SKM-1 (cell line): Measurements from ENCODE around the gene RNF207.
"Not testable (repeated sequence)": the region's sequence is repeated elsewhere in the genome, so short reads cannot be mapped to it uniquely, and the experiment has no call there.

Source experiments
- DNase-seq: peaks from one replicate; lab custom pipeline; 2025; ENCODE audit not compliant: unreplicated experiment; lab: John Stamatoyannopoulos, UW

The RNF207 gene

GRCh38 chr1:6199298-6200187 lies 6.4 kb upstream of the RNF207 start, which contains the start of gene RPL22:
TSS of gene RPL22 (minus strand) at chr1:6199595. CDS start at chr1:6199573, 22 bp downstream.
- DNase-seq = peak; percentile 96

GRCh38 chr1:6200188-6200809 lies 5.6 kb upstream of the RNF207 start:
- no peak for DNase-seq

GRCh38 chr1:6202256-6202655 lies 3.7 kb upstream of the RNF207 start:
- DNase-seq = no peak

GRCh38 chr1:6206520-6206855 lies 569 bp downstream of the RNF207 start:
- DNase-seq = no peak

- no peak for DNase-seq
These were observed 1.4 kb downstream of the RNF207 start for GRCh38 chr1:6207075-6207885.

GRCh38 chr1:6207921-6208320 lies 2.0 kb downstream of the RNF207 start:
- DNase-seq = no peak

GRCh38 chr1:6208723-6209660 lies 3.1 kb downstream of the RNF207 start:
- DNase-seq = peak; percentile 31

GRCh38 chr1:6209661-6210580 lies 4.0 kb downstream of the RNF207 start:
- DNase-seq = peak; percentile 42

- no peak for DNase-seq
These were observed 4.9 kb downstream of the RNF207 start for GRCh38 chr1:6210591-6211355.

GRCh38 chr1:6211731-6212130 lies 5.8 kb downstream of the RNF207 start:
- DNase-seq = no peak

GRCh38 chr1:6212193-6212959 lies 6.5 kb downstream of the RNF207 start:
- no peak for DNase-seq

- no peak for DNase-seq
These were observed 12.7 kb downstream of the RNF207 start for GRCh38 chr1:6218375-6219164.

GRCh38 chr1:6219641-6220040 lies 13.7 kb downstream of the RNF207 start:
- not testable (repeated sequence) for DNase-seq

- no peak for DNase-seq
These were observed 14.3 kb downstream of the RNF207 start for GRCh38 chr1:6220236-6220635.

GRCh38 chr1:6221210-6221784 lies 15.4 kb downstream of the RNF207 start:
- no peak for DNase-seq

- DNase-seq = no peak
These were observed 16.7 kb downstream of the RNF207 start for GRCh38 chr1:6222636-6223035.

- no peak for DNase-seq
These were observed 17.7 kb downstream of the RNF207 start for GRCh38 chr1:6223617-6224016.
